Measurements from ENCODE around the gene GTF3C6. TPM values are rescaled to one million over a fixed set of nuclear protein-coding genes. Genes with fewer than 3 reads are reported as not detected.

Gene GTF3C6
- total and polyA plus RNA-seq, 2 of the 8 experiments (the other 6 are each of a cell fraction or from before 2014, with no cell fraction given): 13.1 to 87.4 TPM

DNA sequence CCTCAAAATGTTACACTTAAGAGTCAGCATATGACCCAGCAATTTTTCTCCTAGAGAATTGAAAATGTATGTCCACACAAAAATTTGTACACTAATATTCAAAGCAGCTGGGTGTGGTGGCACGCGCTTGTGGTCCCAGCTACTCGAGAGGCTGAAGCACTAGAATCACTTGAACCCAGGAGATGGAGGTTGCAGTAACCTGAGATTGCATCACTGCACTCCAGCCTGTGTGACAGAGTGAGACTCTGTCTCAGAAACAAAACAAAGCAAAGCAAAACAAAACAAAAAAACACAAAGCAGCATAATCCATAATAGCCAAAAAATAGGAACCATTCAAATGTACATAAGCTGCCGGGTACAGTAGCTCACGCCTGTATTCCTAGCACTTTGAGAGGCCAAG lies 21.7 kb downstream of the GTF3C6 start (continued):
- TF ChIP-seq, protein P1, sequence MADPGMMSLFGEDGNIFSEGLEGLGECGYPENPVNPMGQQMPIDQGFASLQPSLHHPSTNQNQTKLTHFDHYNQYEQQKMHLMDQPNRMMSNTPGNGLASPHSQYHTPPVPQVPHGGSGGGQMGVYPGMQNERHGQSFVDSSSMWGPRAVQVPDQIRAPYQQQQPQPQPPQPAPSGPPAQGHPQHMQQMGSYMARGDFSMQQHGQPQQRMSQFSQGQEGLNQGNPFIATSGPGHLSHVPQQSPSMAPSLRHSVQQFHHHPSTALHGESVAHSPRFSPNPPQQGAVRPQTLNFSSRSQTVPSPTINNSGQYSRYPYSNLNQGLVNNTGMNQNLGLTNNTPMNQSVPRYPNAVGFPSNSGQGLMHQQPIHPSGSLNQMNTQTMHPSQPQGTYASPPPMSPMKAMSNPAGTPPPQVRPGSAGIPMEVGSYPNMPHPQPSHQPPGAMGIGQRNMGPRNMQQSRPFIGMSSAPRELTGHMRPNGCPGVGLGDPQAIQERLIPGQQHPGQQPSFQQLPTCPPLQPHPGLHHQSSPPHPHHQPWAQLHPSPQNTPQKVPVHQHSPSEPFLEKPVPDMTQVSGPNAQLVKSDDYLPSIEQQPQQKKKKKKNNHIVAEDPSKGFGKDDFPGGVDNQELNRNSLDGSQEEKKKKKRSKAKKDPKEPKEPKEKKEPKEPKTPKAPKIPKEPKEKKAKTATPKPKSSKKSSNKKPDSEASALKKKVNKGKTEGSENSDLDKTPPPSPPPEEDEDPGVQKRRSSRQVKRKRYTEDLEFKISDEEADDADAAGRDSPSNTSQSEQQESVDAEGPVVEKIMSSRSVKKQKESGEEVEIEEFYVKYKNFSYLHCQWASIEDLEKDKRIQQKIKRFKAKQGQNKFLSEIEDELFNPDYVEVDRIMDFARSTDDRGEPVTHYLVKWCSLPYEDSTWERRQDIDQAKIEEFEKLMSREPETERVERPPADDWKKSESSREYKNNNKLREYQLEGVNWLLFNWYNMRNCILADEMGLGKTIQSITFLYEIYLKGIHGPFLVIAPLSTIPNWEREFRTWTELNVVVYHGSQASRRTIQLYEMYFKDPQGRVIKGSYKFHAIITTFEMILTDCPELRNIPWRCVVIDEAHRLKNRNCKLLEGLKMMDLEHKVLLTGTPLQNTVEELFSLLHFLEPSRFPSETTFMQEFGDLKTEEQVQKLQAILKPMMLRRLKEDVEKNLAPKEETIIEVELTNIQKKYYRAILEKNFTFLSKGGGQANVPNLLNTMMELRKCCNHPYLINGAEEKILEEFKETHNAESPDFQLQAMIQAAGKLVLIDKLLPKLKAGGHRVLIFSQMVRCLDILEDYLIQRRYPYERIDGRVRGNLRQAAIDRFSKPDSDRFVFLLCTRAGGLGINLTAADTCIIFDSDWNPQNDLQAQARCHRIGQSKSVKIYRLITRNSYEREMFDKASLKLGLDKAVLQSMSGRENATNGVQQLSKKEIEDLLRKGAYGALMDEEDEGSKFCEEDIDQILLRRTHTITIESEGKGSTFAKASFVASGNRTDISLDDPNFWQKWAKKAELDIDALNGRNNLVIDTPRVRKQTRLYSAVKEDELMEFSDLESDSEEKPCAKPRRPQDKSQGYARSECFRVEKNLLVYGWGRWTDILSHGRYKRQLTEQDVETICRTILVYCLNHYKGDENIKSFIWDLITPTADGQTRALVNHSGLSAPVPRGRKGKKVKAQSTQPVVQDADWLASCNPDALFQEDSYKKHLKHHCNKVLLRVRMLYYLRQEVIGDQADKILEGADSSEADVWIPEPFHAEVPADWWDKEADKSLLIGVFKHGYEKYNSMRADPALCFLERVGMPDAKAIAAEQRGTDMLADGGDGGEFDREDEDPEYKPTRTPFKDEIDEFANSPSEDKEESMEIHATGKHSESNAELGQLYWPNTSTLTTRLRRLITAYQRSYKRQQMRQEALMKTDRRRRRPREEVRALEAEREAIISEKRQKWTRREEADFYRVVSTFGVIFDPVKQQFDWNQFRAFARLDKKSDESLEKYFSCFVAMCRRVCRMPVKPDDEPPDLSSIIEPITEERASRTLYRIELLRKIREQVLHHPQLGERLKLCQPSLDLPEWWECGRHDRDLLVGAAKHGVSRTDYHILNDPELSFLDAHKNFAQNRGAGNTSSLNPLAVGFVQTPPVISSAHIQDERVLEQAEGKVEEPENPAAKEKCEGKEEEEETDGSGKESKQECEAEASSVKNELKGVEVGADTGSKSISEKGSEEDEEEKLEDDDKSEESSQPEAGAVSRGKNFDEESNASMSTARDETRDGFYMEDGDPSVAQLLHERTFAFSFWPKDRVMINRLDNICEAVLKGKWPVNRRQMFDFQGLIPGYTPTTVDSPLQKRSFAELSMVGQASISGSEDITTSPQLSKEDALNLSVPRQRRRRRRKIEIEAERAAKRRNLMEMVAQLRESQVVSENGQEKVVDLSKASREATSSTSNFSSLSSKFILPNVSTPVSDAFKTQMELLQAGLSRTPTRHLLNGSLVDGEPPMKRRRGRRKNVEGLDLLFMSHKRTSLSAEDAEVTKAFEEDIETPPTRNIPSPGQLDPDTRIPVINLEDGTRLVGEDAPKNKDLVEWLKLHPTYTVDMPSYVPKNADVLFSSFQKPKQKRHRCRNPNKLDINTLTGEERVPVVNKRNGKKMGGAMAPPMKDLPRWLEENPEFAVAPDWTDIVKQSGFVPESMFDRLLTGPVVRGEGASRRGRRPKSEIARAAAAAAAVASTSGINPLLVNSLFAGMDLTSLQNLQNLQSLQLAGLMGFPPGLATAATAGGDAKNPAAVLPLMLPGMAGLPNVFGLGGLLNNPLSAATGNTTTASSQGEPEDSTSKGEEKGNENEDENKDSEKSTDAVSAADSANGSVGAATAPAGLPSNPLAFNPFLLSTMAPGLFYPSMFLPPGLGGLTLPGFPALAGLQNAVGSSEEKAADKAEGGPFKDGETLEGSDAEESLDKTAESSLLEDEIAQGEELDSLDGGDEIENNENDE (IDR thresholded peaks at IDR 0.05; ENCODE audit: insufficient replicate concordance, low read length): no peak
- no peak for TF ChIP-seq NANOG (IDR thresholded peaks at IDR 0.05; ENCODE audit: insufficient read depth, low read depth, low read length, poor library complexity, severe bottlenecking)

Measured in H1 (cell line).